HFFc6 (cell line): ENCODE measurements around the gene CDC73. TPM values are rescaled to one million over a fixed set of nuclear protein-coding genes. Genes with fewer than 3 reads are reported as not detected.

ENCODE experiments used
- DNase-seq: peaks from one replicate; pipeline ENCODE4 v3.0.0-alpha.2; 2018
- H3K27ac Mint-ChIP-seq: 2 replicates; pipeline ENCODE4 v1.8.0; 2020; ENCODE audit warnings: mild to moderate bottlenecking, mixed read lengths
- H3K27me3 Mint-ChIP-seq: 2 replicates; pipeline ENCODE4 v1.8.0; 2021; ENCODE audit warnings: mild to moderate bottlenecking, moderate library complexity, mixed read lengths; ENCODE audit not compliant: insufficient read depth
- H3K36me3 Mint-ChIP-seq: 2 replicates; pipeline ENCODE4 v1.8.0; 2021; ENCODE audit warnings: low read depth, mixed read lengths
- H3K4me1 Mint-ChIP-seq: 2 replicates; pipeline ENCODE4 v1.8.0; 2020; ENCODE audit warnings: low read depth, mixed read lengths
- H3K4me3 Mint-ChIP-seq: 2 replicates; pipeline ENCODE4 v1.8.0; 2020; ENCODE audit warnings: mild to moderate bottlenecking, moderate library complexity, mixed read lengths
- H3K9me3 Mint-ChIP-seq: 2 replicates; pipeline ENCODE4 v1.8.0; 2020; ENCODE audit warnings: mild to moderate bottlenecking, mixed read lengths
- CTCF ChIP-seq: fragments of 200-600 bp; sonication (generic); IDR thresholded peaks from 2 replicates; pipeline ENCODE4 v1.5.0; 2021; ENCODE audit warnings: antibody characterized with exemption, mild to moderate bottlenecking
- total RNA-seq, 6 experiments: library from RNA; stranded (reverse); fragmentation: NEBNext Ultra II Directional; extraction: Animal tissue kit (Norgen Biotek cat#: 25700); gene quantifications; 2 replicates in 1 of 6; 3 replicates in 5 of 6; pipeline ENCODE4 v1.2.3, GENCODE V29; 2021

CDC73 gene
- total RNA-seq, 6 experiments from 2014 or later: 62.8 to 71.6 (median 65.2) TPM

GRCh38 chr1:193103759-193104501 lies 17.9 kb upstream of the CDC73 start:
- peak overlapping the region; percentile 93 for H3K27ac Mint-ChIP-seq
- peak overlapping the region; percentile 93 for H3K4me3 Mint-ChIP-seq
- peaks cover 25% of the 10 kb centered on the region for H3K4me1 Mint-ChIP-seq
- H3K9me3 Mint-ChIP-seq: no peaks in the 10 kb centered on the region
- peaks cover 1% of the 10 kb centered on the region for H3K27me3 Mint-ChIP-seq
- peak; percentile 14 for DNase-seq
- TF ChIP-seq CTCF: no peak
- no peaks in the 10 kb centered on the region for H3K36me3 Mint-ChIP-seq

GRCh38 chr1:193104502-193104906 lies 17.3 kb upstream of the CDC73 start:
- Mint-ChIP-seq H3K4me1 (peaks cover 25% of the 10 kb centered on the region), H3K36me3 (no peaks in the 10 kb centered on the region), H3K9me3 (no peaks in the 10 kb centered on the region), H3K27ac (peak overlapping the region; percentile 93), H3K4me3 (peak overlapping the region; percentile 93), H3K27me3 (peaks cover 1% of the 10 kb centered on the region)
- TF ChIP-seq CTCF: no peak
- peak; percentile 52 for DNase-seq

DNA sequence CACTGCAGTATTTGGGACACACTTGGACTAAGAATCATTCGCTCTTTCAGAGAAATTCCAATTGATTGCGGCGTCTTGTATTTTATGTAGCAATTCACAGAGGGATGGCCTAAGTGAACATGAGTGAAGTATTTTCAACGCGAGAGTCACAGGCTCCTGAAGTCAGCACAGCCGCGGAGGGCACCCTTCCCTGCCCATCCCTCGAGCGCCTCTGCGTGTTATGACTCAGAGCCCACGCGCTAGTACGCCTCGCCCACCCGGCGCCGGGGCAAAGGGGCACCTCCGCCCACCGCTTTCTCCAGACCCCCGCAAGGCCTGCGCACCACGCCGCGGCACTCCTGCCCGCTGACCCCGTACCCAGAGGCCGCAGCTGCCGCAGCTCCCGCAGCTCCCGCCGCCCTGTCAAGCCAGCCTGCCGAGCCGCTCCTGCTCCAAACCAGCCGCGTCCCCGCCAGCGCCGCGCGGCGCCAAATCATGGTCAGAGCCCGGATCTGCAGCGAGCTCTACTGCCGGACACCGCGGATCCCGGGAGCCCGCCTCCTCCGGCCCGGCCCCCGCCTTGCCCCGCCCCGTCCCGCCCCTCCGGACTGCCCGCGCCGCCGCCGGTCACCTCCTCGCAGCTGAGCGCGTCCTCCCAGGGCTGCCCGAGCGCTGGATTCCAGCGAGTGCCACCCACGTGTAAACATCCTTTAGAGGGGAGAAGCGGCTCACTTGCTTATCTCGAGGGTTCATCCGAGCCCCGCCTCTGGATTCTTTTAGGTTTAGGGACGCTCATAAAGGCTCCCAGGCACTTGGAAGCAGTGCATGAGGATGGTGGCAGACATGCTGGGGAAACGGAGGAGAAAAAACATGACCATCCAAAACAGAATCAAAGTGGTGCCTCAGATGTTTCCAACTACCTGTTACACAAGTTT lies 16.7 kb upstream of the CDC73 start, which contains the start of gene GLRX2:
Gene GLRX2 (minus strand): TSS at position 508 of the 914 bp plus-strand sequence. CDS start 32 bp downstream, at position 476.
- Mint-ChIP-seq H3K27me3 (peaks cover 1% of the 10 kb centered on the region), H3K4me3 (peak within 1 kb of the TSS; percentile 93), H3K4me1 (peaks cover 28% of the 10 kb centered on the region), H3K27ac (peak within 1 kb of the TSS; percentile 93), H3K9me3 (no peaks in the 10 kb centered on the region), H3K36me3 (no peaks in the 10 kb centered on the region)
- no peak for TF ChIP-seq CTCF
- DNase-seq: peak; percentile 88

GRCh38 chr1:193105821-193106177 lies 16.0 kb upstream of the CDC73 start:
- no peaks in the 10 kb centered on the region for H3K9me3 Mint-ChIP-seq
- no peak for DNase-seq
- TF ChIP-seq CTCF: no peak
- peaks cover 1% of the 10 kb centered on the region; the same call in 1 of the 2 replicates for H3K27me3 Mint-ChIP-seq
- peak overlapping the region; percentile 93 for H3K27ac Mint-ChIP-seq
- H3K36me3 Mint-ChIP-seq: no peaks in the 10 kb centered on the region
- peak overlapping the region; percentile 93 for H3K4me3 Mint-ChIP-seq
- H3K4me1 Mint-ChIP-seq: peaks cover 34% of the 10 kb centered on the region

DNA sequence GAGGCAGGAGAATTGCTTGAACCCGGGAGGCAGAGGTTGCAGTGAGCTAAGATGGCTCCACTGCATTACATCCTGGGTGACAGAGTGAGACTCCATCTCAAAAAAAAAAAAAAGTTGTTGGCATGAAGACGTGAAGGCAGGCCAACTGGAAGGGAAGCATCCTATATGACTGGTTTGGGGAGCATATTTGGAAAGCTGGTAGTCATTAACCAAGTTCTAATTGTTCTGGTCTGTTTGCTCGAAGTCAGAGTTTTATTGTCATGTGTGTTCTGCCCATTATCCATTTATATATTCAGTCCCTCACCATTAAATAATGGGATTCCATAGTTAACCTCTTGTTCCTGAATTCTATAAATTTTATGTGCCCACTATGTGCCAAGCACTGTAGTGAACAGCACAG lies 13.4 kb upstream of the CDC73 start:
- H3K36me3 Mint-ChIP-seq: no peaks in the 10 kb centered on the region
- no peak overlapping the region for H3K4me3 Mint-ChIP-seq
- H3K9me3 Mint-ChIP-seq: no peaks in the 10 kb centered on the region
- no peak for DNase-seq
- H3K27ac Mint-ChIP-seq: no peak overlapping the region; the same call in 1 of the 2 replicates
- H3K27me3 Mint-ChIP-seq: peaks cover 1% of the 10 kb centered on the region; the same call in 1 of the 2 replicates
- peaks cover 46% of the 10 kb centered on the region for H3K4me1 Mint-ChIP-seq
- TF ChIP-seq CTCF: no peak
